PFSK-1 (cell line): ENCODE results near the gene PISD.

Experiments
- FOXP2 ChIP-seq: optimal IDR thresholded peaks from 2 replicates; pipeline ENCODE3; 2011; ENCODE audit warnings: borderline replicate concordance, control low read depth, inconsistent platforms; ENCODE audit not compliant: insufficient read depth; ENCODE audit errors: extremely low read length, extremely low read depth
- POLR2AphosphoS5 ChIP-seq: IDR thresholded peaks from 2 replicates; pipeline ENCODE4 v1.6.1; 2012; ENCODE audit warnings: low read depth, mild to moderate bottlenecking, control low read depth, low read length, moderate library complexity
- SIN3A ChIP-seq: IDR thresholded peaks from 2 replicates; pipeline ENCODE4 v1.6.1; 2012; ENCODE audit warnings: mild to moderate bottlenecking, low read length, moderate library complexity, borderline replicate concordance; ENCODE audit not compliant: insufficient read depth
- TAF1 ChIP-seq: IDR thresholded peaks from 2 replicates; pipeline ENCODE4 v1.6.1; 2012; ENCODE audit warnings: low read length, control low read depth, borderline replicate concordance; ENCODE audit not compliant: insufficient read depth
- TF ChIP-seq, protein P1 (sequence below), 2 experiments: IDR thresholded peaks; 2 replicates each; pipeline versions ENCODE4 v1.6.1 to v1.8.0; 2011 to 2012; ENCODE audit warnings: low read depth in 2 of 2, low read length in 2 of 2, control low read depth in 1 of 2, inconsistent platforms in 1 of 2, mild to moderate bottlenecking in 1 of 2, moderate library complexity in 1 of 2; ENCODE audit not compliant: insufficient read depth in 1 of 2

The PISD gene

GRCh38 chr22:31620756-31621480 is 41.1 kb downstream of the PISD start:
- TF ChIP-seq TAF1: no peak
- TF ChIP-seq SIN3A: no peak
- no peak for TF ChIP-seq POLR2AphosphoS5
- no peak for TF ChIP-seq FOXP2
- TF ChIP-seq, protein P1, sequence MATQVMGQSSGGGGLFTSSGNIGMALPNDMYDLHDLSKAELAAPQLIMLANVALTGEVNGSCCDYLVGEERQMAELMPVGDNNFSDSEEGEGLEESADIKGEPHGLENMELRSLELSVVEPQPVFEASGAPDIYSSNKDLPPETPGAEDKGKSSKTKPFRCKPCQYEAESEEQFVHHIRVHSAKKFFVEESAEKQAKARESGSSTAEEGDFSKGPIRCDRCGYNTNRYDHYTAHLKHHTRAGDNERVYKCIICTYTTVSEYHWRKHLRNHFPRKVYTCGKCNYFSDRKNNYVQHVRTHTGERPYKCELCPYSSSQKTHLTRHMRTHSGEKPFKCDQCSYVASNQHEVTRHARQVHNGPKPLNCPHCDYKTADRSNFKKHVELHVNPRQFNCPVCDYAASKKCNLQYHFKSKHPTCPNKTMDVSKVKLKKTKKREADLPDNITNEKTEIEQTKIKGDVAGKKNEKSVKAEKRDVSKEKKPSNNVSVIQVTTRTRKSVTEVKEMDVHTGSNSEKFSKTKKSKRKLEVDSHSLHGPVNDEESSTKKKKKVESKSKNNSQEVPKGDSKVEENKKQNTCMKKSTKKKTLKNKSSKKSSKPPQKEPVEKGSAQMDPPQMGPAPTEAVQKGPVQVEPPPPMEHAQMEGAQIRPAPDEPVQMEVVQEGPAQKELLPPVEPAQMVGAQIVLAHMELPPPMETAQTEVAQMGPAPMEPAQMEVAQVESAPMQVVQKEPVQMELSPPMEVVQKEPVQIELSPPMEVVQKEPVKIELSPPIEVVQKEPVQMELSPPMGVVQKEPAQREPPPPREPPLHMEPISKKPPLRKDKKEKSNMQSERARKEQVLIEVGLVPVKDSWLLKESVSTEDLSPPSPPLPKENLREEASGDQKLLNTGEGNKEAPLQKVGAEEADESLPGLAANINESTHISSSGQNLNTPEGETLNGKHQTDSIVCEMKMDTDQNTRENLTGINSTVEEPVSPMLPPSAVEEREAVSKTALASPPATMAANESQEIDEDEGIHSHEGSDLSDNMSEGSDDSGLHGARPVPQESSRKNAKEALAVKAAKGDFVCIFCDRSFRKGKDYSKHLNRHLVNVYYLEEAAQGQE (IDR thresholded peaks at IDR 0.05; ENCODE audit: insufficient read depth in 1 of 2, low read depth in 2 of 2, low read length in 2 of 2): no peak

DNA sequence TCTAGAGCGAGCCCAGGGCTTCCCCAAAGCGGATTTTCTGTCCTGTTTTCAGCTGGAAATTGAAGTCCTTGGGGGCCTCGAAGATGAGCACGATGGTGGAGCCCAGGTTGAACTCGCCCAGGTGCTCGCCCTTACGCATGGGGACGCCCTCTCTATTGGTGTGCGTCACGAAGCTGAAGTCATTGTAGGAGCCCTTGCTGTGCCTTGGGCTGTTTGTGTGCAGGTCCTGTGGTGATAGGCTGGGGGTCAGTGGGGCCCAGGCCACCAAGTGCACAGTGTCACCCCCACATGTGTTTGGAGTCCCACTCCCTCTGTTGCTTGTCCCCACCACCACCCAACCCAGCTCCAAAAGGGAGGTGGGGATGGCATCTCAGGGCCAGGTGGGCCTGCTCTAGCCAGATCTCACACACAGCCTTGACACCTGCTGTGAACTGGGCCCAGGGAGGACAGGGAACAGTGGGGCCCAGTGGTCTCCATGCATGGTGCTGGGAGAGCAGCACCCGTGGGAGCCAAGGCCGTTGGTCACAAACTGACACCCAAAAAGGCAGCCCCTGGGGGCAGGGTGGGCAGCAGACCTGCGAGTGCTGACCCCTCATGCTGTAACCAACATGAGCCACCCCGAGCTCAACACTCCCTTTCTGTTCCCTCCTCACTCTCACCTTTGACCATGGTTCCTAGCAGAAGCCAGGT is 42.3 kb downstream of the PISD start:
- TF ChIP-seq POLR2AphosphoS5: no peak
- TF ChIP-seq FOXP2: no peak
- no peak for TF ChIP-seq SIN3A
- TF ChIP-seq TAF1: no peak
- TF ChIP-seq, protein P1 (IDR thresholded peaks at IDR 0.05; ENCODE audit: insufficient read depth in 1 of 2, low read depth in 2 of 2, low read length in 2 of 2): no peak

DNA sequence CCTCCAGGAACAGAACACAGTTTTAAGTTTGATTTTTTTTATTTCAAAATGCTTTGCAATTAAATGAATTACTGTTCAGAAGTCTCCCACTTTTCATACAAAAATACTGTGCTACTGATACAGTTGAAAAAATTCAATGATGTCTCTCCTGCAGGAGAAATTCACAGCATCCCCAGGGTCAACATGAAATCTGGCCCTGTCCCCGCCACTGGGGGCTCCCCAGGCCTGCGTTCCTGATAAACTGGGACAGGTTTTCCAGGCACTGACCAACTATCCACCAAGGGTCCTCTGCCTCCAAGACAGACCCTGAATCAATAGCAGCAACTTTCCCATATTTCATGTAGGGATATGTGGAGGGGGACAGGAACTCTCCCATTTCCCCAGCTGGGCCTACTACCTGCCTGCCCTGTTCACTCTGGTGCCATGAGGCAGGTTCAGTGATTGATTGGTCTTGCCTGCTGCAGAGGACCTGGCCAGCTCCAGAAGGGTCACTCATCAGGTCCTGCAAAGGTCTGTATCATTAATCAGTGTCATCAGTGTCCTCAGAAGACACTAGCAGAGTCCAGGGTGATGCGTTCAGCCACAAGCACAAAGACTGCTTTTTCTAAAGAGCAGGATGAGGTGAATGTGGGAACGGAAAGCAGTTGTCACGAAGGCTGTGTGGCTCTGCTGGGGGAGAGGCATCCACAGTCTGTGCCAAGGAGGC is 43.4 kb downstream of the PISD start:
- no peak for TF ChIP-seq TAF1
- TF ChIP-seq, protein P1 (IDR thresholded peaks at IDR 0.05; ENCODE audit: insufficient read depth in 1 of 2, low read depth in 2 of 2, low read length in 2 of 2): no peak
- TF ChIP-seq POLR2AphosphoS5: no peak
- TF ChIP-seq FOXP2: no peak
- TF ChIP-seq SIN3A: no peak

DNA sequence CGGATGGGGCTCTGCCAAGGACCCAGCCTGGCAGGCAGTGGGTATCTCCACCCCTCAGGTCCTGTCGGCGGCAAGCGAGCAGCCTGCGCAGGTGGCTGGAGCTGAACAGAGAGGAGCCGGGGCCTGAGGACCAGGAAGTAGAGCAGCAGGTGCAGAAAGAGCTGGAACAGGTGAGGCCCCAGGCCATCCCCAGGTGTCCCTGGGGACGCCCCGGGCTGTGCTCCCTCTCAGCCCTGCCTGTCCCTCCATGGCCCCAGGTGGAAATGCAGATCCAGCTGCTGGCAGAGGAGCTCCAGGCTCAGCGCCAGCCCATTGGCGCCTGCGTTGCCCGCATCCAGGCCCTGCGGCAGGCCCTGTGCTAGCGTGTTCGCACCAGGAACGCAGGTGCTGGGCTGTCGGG is 44.0 kb downstream of the PISD start:
- TF ChIP-seq, protein P1 (IDR thresholded peaks at IDR 0.05; ENCODE audit: insufficient read depth in 1 of 2, low read depth in 2 of 2, low read length in 2 of 2): no peak
- no peak for TF ChIP-seq FOXP2
- no peak for TF ChIP-seq POLR2AphosphoS5
- TF ChIP-seq SIN3A: no peak
- TF ChIP-seq TAF1: no peak
